IMR-90 (cell line): ENCODE measurements around the gene CD1D. TPM values are rescaled to one million over a fixed set of nuclear protein-coding genes. Genes with fewer than 3 reads are reported as not detected.

ENCODE experiments used
- ATAC-seq: fragments of 200-7000 bp; cut with Tn5 transposase; 2 replicates; pipeline ENCODE4 v1.9.1; 2020; ENCODE audit warnings: low read depth, mild to moderate bottlenecking, moderate library complexity
- BruUV-seq: library from RNA; stranded (reverse); fragments of 400-500 nt; replicated peaks from 2 replicates; lab custom pipeline; 2021; lab: Mats Ljungman, UMichigan
- CTCF ChIA-PET: fragments of 300-600 bp; formaldehyde crosslinking; extraction: SDS; loops from one replicate; lab custom pipeline; 2021; ENCODE audit warnings: antibody characterized with exemption; lab: Yijun Ruan, JAX
- POLR2A ChIA-PET: fragments of 300-600 bp; sonication (Branson Sonifier 250); formaldehyde crosslinking; loops from one replicate; lab custom pipeline; 2022; ENCODE audit warnings: antibody characterized with exemption; ENCODE audit not compliant: unreplicated experiment; lab: Charles Lee
- DNase-seq: peaks from one replicate; pipeline ENCODE4 v3.0.0; 2013
- H2AFZ ChIP-seq: replicated peaks from 2 replicates; pipeline ENCODE3; 2013; ENCODE audit warnings: low read length, mild to moderate bottlenecking; ENCODE audit not compliant: poor library complexity
- H2AK5ac ChIP-seq: 2 replicates; pipeline ENCODE4 v1.6.1; 2013; ENCODE audit warnings: low read depth, low read length, inconsistent platforms
- H2AK9ac ChIP-seq: replicated peaks from 2 replicates; pipeline ENCODE3; 2013; ENCODE audit warnings: mild to moderate bottlenecking, low read depth, low read length, moderate library complexity; ENCODE audit not compliant: poor library complexity
- H2BK120ac ChIP-seq: 2 replicates; pipeline ENCODE4 v1.6.1; 2013; ENCODE audit warnings: low read depth, low read length, inconsistent platforms
- H2BK15ac ChIP-seq: 3 replicates; pipeline ENCODE4 v1.6.1; 2013; ENCODE audit warnings: low read depth, low read length, inconsistent platforms
- H2BK20ac ChIP-seq: 2 replicates; pipeline ENCODE4 v1.6.1; 2013; ENCODE audit warnings: low read depth, mild to moderate bottlenecking, inconsistent platforms, low read length, moderate library complexity
- H2BK5ac ChIP-seq: 2 replicates; pipeline ENCODE4 v1.6.1; 2013; ENCODE audit warnings: mild to moderate bottlenecking, low read depth, low read length, inconsistent platforms; ENCODE audit not compliant: poor library complexity, severe bottlenecking
- H3K14ac ChIP-seq: replicated peaks from 2 replicates; pipeline ENCODE4 v1.6.1; 2013; ENCODE audit warnings: low read depth, low read length, inconsistent platforms
- H3K18ac ChIP-seq: 2 replicates; pipeline ENCODE4 v1.6.1; 2013; ENCODE audit warnings: low read depth, low read length, control low read depth
- H3K23ac ChIP-seq: 2 replicates; pipeline ENCODE4 v1.6.1; 2013; ENCODE audit warnings: low read depth, low read length, inconsistent platforms
- H3K27ac ChIP-seq: 2 replicates; pipeline ENCODE4 v1.5.1; 2013; ENCODE audit warnings: mild to moderate bottlenecking, control low read depth, low read length; ENCODE audit not compliant: insufficient read depth
- H3K27me3 ChIP-seq: 2 replicates; pipeline ENCODE4 v1.6.1; 2013; ENCODE audit warnings: low read length; ENCODE audit not compliant: control insufficient read depth, insufficient read depth
- H3K36me3 ChIP-seq: 2 replicates; pipeline ENCODE4 v1.6.1; 2013; ENCODE audit warnings: low read length, mixed read lengths; ENCODE audit not compliant: control insufficient read depth, insufficient read depth
- H3K4ac ChIP-seq: 2 replicates; pipeline ENCODE4 v1.6.1; 2013; ENCODE audit warnings: low read depth, low read length, inconsistent platforms
- H3K4me1 ChIP-seq: 2 replicates; pipeline ENCODE4 v1.6.1; 2013; ENCODE audit warnings: low read length, mixed read lengths; ENCODE audit not compliant: control insufficient read depth, insufficient read depth
- H3K4me2 ChIP-seq: 2 replicates; pipeline ENCODE4 v1.6.1; 2013; ENCODE audit warnings: low read depth, mild to moderate bottlenecking, control low read depth, low read length, moderate library complexity
- H3K4me3 ChIP-seq: 2 replicates; pipeline ENCODE4 v1.5.1; 2013; ENCODE audit warnings: low read depth, mild to moderate bottlenecking, control low read depth, low read length, moderate library complexity; ENCODE audit not compliant: insufficient read depth
- H3K56ac ChIP-seq: 2 replicates; pipeline ENCODE4 v1.6.1; 2013; ENCODE audit warnings: low read length, inconsistent platforms; ENCODE audit not compliant: insufficient read depth; ENCODE audit errors: extremely low read depth
- H3K79me1 ChIP-seq, 2 experiments: 2 replicates each; pipeline ENCODE4 v1.6.1; 2013; ENCODE audit warnings: low read length in 2 of 2, inconsistent platforms in 1 of 2, low read depth in 1 of 2
- H3K9ac ChIP-seq: 2 replicates; pipeline ENCODE4 v1.6.1; 2013; ENCODE audit warnings: low read depth, low read length, control low read depth
- H3K9me1 ChIP-seq: 2 replicates; pipeline ENCODE4 v1.6.1; 2013; ENCODE audit warnings: low read length, inconsistent platforms; ENCODE audit not compliant: insufficient read depth
- H3K9me3 ChIP-seq: 2 replicates; pipeline ENCODE4 v1.6.1; 2013; ENCODE audit warnings: low read length; ENCODE audit not compliant: control insufficient read depth, insufficient read depth
- H4K20me1 ChIP-seq: 2 replicates; pipeline ENCODE4 v1.6.1; 2013; ENCODE audit warnings: low read length, inconsistent platforms; ENCODE audit not compliant: insufficient read depth
- H4K5ac ChIP-seq: 2 replicates; pipeline ENCODE4 v1.6.1; 2013; ENCODE audit warnings: mild to moderate bottlenecking, low read depth, low read length, control low read depth
- H4K8ac ChIP-seq, 2 experiments: 2 replicates each; pipeline ENCODE4 v1.6.1; 2013; ENCODE audit warnings: low read depth in 2 of 2, low read length in 2 of 2, control low read depth in 1 of 2, inconsistent platforms in 1 of 2
- H4K91ac ChIP-seq: 2 replicates; pipeline ENCODE4 v1.6.1; 2013; ENCODE audit warnings: low read depth, low read length, inconsistent platforms; ENCODE audit not compliant: insufficient read depth
- BHLHE40 ChIP-seq: fragments of 150-350 bp; IDR thresholded peaks from 2 replicates; pipeline ENCODE4 v1.6.1; 2016; ENCODE audit warnings: mild to moderate bottlenecking, low read depth, low read length
- MAFK ChIP-seq: IDR thresholded peaks from 2 replicates; pipeline ENCODE4 v1.6.1; 2012; ENCODE audit warnings: low read depth, low read length, improper control_type of control experiment
- MAZ ChIP-seq: IDR thresholded peaks from 2 replicates; pipeline ENCODE4 v1.6.1; 2012; ENCODE audit warnings: low read depth, mild to moderate bottlenecking, low read length, improper control_type of control experiment, moderate library complexity, borderline replicate concordance
- MXI1 ChIP-seq: IDR thresholded peaks from 2 replicates; pipeline ENCODE4 v1.6.1; 2012; ENCODE audit warnings: low read depth, mild to moderate bottlenecking, low read length, moderate library complexity, borderline replicate concordance
- POLR2A ChIP-seq: IDR thresholded peaks from 2 replicates; pipeline ENCODE4 v1.6.1; 2012; ENCODE audit warnings: mild to moderate bottlenecking, low read depth, low read length
- SMC3 ChIP-seq: fragments of 150-350 bp; IDR thresholded peaks from 2 replicates; pipeline ENCODE4 v1.6.1; 2016; ENCODE audit warnings: low read depth, mild to moderate bottlenecking, antibody characterized with exemption, low read length, moderate library complexity
- WGBS, 2 experiments: methylation state at CpG; one replicate each; pipeline versions ENCODE4 v1.1.5 to v1.1.7; 2013; ENCODE audit warnings: missing lambda C conversion rate in 2 of 2; ENCODE audit not compliant: insufficient read length in 1 of 2; ENCODE audit errors: extremely low coverage in 2 of 2; 5-methylcytosine and 5-hydroxymethylcytosine counted together
- dilution Hi-C: fragments of 300-500 bp; cut with HindIII; formaldehyde crosslinking; loops from one replicate; pipeline ENCODE4 v1.14.3; 2018; ENCODE audit warnings: low sequenced_read_pairs; ENCODE audit not compliant: unreplicated experiment
- in situ Hi-C: fragments of 300-500 bp; cut with MboI; formaldehyde crosslinking; loops from 3 replicates; pipeline ENCODE4 v1.14.3; 2019; ENCODE audit warnings: low sequenced_read_pairs, inconsistent platforms, mixed read lengths
- intact Hi-C: fragments of 100-400 bp; cut with micrococcal nuclease; formaldehyde crosslinking; loops from 2 replicates; pipeline ENCODE4 v1.10.0; 2022
- polyA plus RNA-seq, 3 experiments: library from polyadenylated mRNA; depleted of rRNA; stranded (reverse); fragments of >200 nt; gene quantifications; 2 replicates each; pipeline ENCODE4 v1.2.3, GENCODE V29; 2012; ENCODE audit warnings: low replicate concordance in 1 of 3
- total RNA-seq: library from RNA; depleted of rRNA; stranded (reverse); fragments of >200 nt; gene quantifications from 2 replicates; pipeline ENCODE4 v1.2.3, GENCODE V29; 2012

The CD1D gene
- total and polyA plus RNA-seq, 2 of the 4 experiments (the other 2 are of a cell fraction): not detected

GRCh38 chr1:158179301-158180041 lies 1.2 kb upstream of the CD1D start:
- no TSS peak for BruUV-seq
- Histone ChIP-seq H3K36me3 (no peaks in the 10 kb centered on the region), H3K4me3 (no peak overlapping the region), H3K4me1 (no peaks in the 10 kb centered on the region), H4K20me1 (no peaks in the 10 kb centered on the region), H2BK5ac (no peak overlapping the region), H4K91ac (no peak overlapping the region), H4K8ac (no peak overlapping the region), H2AFZ (no peak overlapping the region), H2AK9ac (no peak overlapping the region), H3K79me1 (no peaks in the 10 kb centered on the region), H3K4ac (no peak overlapping the region), H3K18ac (no peak overlapping the region), H3K14ac (no peak overlapping the region), H4K5ac (no peak overlapping the region), H3K4me2 (no peak overlapping the region), H3K9ac (no peak overlapping the region), H3K56ac (no peak overlapping the region), H3K9me1 (no peaks in the 10 kb centered on the region), H2BK20ac (no peak overlapping the region), H2AK5ac (no peak overlapping the region), H2BK120ac (no peak overlapping the region), H3K27me3 (peaks cover 64% of the 10 kb centered on the region), H2BK15ac (no peak overlapping the region), H3K9me3 (no peaks in the 10 kb centered on the region), H3K27ac (no peak overlapping the region), H3K23ac (no peak overlapping the region)
- intact Hi-C loops: no loop called here
- dilution Hi-C loops: no loop called here
- ChIA-PET CTCF (no interaction called here), POLR2A (no interaction called here)
- no peak for TF ChIP-seq BHLHE40
- no peak for TF ChIP-seq MAZ
- TF ChIP-seq SMC3: no peak
- TF ChIP-seq POLR2A: no peak
- no peak for TF ChIP-seq MAFK
- TF ChIP-seq MXI1: no peak
- ATAC-seq (no peak), DNase-seq (no peak)
- in situ Hi-C loops: no loop called here
- 60% methylated on average over 1 of the region's 4 CpGs; no CpG with 5 or more reads in 1 of the 2 experiments for WGBS, 2 experiments
